HL-60 (cell line): Measurements from ENCODE around the gene TGFBI.

Experiments used
- DNase-seq, 2 experiments: peaks; one replicate each; pipeline ENCODE4 v3.0.0-alpha.2; 2010 to 2020; ENCODE audit warnings: low read depth in 1 of 2, low spot score in 1 of 2
- H3K27ac ChIP-seq: fragments of 250-450 bp; sonication (Bioruptor Pico); replicated peaks from 2 replicates; pipeline ENCODE4 v1.5.1; 2020; ENCODE audit warnings: mild to moderate bottlenecking, moderate library complexity
- H3K27me3 ChIP-seq: fragments of 250-450 bp; sonication (Bioruptor Pico); 2 replicates; pipeline ENCODE4 v1.5.1; 2021; ENCODE audit warnings: mild to moderate bottlenecking, moderate library complexity; ENCODE audit not compliant: insufficient read depth, poor library complexity, severe bottlenecking
- H3K4me3 ChIP-seq: replicated peaks from 2 replicates; pipeline ENCODE4 v1.5.1; 2011; ENCODE audit warnings: mild to moderate bottlenecking, control low read depth, low read length; ENCODE audit not compliant: insufficient read depth
- GABPA ChIP-seq: IDR thresholded peaks from 2 replicates; pipeline ENCODE4 v1.6.1; 2012; ENCODE audit warnings: low read depth
- POLR2AphosphoS5 ChIP-seq: IDR thresholded peaks from 2 replicates; pipeline ENCODE4 v1.6.1; 2012; ENCODE audit warnings: low read depth
- SPI1 ChIP-seq: IDR thresholded peaks from 2 replicates; pipeline ENCODE4 v1.6.1; 2012; ENCODE audit warnings: low read depth, mild to moderate bottlenecking, borderline replicate concordance
- TF ChIP-seq, protein P1 (sequence below): IDR thresholded peaks from one replicate; pipeline ENCODE4 v1.5.1; 2011; ENCODE audit warnings: low read length, control low read depth, inconsistent platforms; ENCODE audit not compliant: insufficient read depth
- TF ChIP-seq, protein P2 (sequence below): IDR thresholded peaks from 2 replicates; pipeline ENCODE4 v1.6.1; 2012; ENCODE audit warnings: low read depth; ENCODE audit not compliant: insufficient replicate concordance

The TGFBI gene

DNA sequence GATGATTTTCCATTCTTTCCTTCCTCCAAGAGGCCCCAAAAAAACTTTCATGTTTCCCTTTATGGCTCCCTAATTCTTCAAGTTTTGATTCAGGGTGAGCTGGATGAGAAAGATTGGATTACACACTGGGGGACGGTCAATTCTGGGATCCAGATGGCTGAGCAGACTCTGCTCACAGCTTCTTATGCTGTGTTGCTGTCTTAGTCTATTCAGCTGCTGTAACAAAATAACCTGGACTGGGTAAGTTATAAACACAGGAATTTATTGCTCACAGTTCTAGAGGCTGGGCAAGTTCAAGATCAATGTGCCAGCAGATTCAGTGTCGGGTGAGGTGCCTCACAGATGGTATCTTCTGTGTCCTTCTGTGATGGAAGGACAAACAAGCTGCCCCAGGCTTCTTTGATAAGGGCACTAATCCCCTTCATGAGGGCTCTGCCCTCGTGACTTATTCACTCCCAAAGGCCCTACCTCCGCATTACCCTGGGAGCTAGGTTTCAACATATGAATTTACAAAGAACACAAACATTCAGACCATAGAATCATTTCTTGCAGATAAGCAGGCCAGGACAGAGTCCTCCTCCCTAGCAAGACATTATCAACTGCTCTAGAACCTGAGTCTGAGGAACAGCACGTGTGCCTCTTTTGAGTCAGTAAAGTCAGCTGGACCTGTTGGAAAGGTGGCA lies 80.8 kb downstream of the TGFBI start:
- TF ChIP-seq GABPA (no peak), SPI1 (no peak), POLR2AphosphoS5 (no peak)
- TF ChIP-seq, protein P1, sequence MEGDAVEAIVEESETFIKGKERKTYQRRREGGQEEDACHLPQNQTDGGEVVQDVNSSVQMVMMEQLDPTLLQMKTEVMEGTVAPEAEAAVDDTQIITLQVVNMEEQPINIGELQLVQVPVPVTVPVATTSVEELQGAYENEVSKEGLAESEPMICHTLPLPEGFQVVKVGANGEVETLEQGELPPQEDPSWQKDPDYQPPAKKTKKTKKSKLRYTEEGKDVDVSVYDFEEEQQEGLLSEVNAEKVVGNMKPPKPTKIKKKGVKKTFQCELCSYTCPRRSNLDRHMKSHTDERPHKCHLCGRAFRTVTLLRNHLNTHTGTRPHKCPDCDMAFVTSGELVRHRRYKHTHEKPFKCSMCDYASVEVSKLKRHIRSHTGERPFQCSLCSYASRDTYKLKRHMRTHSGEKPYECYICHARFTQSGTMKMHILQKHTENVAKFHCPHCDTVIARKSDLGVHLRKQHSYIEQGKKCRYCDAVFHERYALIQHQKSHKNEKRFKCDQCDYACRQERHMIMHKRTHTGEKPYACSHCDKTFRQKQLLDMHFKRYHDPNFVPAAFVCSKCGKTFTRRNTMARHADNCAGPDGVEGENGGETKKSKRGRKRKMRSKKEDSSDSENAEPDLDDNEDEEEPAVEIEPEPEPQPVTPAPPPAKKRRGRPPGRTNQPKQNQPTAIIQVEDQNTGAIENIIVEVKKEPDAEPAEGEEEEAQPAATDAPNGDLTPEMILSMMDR, result no peak
- TF ChIP-seq, protein P2, sequence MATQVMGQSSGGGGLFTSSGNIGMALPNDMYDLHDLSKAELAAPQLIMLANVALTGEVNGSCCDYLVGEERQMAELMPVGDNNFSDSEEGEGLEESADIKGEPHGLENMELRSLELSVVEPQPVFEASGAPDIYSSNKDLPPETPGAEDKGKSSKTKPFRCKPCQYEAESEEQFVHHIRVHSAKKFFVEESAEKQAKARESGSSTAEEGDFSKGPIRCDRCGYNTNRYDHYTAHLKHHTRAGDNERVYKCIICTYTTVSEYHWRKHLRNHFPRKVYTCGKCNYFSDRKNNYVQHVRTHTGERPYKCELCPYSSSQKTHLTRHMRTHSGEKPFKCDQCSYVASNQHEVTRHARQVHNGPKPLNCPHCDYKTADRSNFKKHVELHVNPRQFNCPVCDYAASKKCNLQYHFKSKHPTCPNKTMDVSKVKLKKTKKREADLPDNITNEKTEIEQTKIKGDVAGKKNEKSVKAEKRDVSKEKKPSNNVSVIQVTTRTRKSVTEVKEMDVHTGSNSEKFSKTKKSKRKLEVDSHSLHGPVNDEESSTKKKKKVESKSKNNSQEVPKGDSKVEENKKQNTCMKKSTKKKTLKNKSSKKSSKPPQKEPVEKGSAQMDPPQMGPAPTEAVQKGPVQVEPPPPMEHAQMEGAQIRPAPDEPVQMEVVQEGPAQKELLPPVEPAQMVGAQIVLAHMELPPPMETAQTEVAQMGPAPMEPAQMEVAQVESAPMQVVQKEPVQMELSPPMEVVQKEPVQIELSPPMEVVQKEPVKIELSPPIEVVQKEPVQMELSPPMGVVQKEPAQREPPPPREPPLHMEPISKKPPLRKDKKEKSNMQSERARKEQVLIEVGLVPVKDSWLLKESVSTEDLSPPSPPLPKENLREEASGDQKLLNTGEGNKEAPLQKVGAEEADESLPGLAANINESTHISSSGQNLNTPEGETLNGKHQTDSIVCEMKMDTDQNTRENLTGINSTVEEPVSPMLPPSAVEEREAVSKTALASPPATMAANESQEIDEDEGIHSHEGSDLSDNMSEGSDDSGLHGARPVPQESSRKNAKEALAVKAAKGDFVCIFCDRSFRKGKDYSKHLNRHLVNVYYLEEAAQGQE, result no peak
- H3K27ac ChIP-seq, result no peak overlapping the region
- H3K4me3 ChIP-seq, result no peak overlapping the region
- DNase-seq, result no peak
- no peaks in the 10 kb centered on the region for H3K27me3 ChIP-seq
